HG03064 (cell line): Measurements from ENCODE around the gene CDKL2.
"Not testable (repeated sequence)": the region's sequence is repeated elsewhere in the genome, so short reads cannot be mapped to it uniquely, and the experiment has no call there.

ENCODE experiments used
- ATAC-seq: cut with Tn5 transposase; IDR thresholded peaks from one replicate; pipeline ENCODE4 v1.9.1; 2021; ENCODE audit warnings: low read depth; ENCODE audit not compliant: unreplicated experiment

Gene CDKL2

DNA sequence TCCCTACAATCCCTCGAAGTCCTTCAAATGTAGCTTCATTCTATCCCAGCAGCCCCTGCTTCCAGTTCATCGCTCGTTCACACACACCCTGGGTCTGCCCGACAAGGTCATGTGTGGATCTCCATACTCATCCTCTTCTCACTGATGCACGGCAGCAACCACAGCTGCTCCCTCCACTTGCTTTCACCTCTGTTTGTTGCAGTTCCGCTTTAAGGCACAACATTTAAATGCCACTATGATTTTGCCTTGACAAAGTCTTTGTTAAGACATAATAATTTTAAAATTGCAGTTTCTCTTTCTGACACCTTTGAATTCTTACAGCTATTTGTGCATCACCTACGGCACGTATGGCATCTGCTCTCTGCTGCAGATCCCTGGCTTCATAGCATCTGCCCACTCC is 72.6 kb downstream of the CDKL2 start:
- no peak for ATAC-seq

DNA sequence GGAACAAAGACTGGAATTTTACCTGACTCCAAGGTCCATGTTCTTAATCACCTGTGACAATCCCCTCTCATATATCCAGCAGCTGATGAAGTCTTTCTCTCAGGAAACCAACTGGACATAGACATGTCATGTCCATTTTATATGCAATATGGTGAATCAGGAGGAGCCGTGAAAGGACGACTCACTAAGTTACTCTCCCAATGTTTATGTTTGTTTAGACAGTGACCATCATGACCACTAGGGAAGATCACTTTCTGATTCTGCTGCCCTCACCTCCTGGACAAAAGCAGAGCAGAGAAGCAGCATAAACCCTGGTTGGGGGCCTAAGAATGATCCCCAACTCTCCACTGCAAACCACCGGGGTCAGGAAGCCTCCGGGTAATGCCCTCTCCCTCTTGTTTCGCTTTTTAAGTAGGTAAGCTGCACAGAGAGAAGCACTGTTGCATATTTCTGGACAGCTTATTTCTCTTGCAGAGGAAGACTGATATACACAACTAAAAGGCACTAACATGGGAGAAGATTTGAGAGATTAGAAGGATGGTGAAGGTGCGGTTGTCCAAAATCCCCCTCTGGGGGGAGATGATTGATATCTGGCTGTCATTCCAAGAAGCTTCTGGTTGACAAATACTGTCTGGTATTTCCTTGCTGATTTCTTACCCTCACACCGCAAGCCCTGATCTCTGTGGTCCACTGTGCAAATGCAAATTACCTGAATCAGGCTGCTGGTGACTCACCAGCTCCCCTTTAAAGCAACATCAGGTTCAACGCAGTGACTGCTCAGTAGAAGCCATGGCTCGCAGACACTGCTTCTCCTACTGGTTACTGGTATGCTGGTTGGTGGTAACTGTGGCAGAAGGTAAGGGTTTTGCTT is 74.8 kb downstream of the CDKL2 start, which contains the start of gene ODAPH:
Gene ODAPH, plus strand, starts transcription at position 773 of the 871 bp plus-strand sequence. Its CDS starts 17 bp downstream, at position 790.
- ATAC-seq: no peak

DNA sequence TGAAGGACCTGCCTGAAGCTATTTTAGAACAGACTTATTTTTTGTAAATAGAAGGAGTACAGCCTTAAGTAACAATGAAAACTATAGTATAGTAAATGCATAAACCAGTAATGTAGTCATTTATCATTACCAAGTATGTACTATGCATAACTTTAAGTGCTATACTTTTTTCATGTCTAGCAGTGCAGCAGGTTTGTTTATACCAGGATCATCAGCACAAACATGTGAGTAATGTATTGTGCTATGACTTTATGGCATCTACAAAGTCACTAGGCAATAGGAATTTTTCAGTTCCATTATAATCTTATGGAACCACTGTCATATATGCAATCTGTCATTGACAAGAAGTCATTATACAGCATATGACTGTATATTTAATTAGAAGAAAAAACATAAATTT is 77.9 kb downstream of the CDKL2 start:
- ATAC-seq: no peak

DNA sequence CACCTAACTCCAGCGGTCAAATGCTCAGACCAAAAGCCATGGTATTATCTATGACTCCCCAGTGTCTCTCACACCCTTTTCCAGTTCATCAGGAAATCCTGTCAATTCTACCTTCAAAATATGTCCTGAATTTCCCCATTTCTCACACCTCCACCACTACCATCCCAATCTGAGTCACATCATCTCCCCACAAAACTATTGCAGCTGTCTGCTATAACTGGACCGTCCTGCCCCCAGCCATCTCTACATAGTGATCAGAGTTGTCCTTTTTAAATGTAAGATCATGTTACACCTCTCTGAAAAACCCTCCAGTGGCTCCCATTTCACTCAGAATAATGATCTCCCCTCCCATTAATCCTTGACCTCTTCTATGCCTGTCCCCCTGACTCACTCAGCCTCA is 81.3 kb downstream of the CDKL2 start:
- no peak for ATAC-seq

DNA sequence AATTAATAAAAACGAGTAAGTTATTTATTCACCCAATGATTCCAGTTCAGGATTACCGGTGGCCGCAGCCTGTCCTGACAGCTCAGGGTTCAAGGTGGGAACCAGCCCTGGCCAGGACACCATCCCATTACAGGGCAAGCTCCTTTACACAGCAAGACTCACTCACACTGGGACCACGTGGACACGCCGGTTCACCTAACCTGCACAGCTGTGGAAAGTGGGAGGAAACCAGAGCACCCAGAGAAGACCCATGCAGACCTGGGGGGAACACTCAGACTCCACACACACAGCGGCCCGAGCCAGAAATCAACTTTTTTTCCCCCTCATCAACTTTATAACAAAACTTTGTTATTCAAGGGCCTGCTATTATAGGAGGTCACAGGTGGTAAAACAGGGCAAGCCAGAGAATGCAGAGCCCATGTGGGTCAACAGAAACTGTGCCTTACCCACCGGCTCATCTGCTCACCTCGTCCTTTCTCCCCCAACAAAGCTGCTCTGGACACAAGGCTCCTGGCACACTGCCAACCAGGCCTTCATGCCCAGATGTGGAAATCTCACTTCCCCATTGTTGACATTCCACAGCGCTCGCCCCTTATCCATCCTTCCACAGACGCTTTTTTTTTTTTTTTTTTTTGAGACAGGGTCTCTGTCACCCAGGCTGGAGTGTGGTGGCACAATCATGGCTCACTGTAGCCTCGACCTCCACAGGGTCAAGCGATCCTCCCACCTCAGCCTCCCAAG is 82.5 kb downstream of the CDKL2 start:
- no peak for ATAC-seq

- no peak for ATAC-seq
These were observed 84.8 kb downstream of the CDKL2 start for GRCh38 chr4:75545526-75545925.

DNA sequence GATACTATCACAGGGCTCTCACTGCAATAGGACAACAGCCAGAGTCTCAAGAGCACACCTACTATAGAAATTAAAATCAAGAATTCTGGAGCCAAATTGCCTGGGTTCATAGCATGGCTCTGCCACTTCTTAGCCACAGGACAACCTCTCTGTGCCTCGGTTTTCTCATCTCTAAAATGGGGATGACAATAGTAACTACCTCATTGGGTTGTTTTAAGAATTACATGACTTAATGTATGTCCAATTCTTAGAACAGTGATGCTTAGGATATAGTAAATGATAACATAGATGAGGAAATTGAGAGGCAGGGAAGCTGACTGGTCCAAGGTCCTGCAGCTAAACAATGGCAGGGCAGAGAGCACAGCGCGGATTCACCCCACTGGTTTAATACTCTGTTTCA is 85.5 kb downstream of the CDKL2 start:
- no peak for ATAC-seq

GRCh38 chr4:75544220-75544619 is 86.1 kb downstream of the CDKL2 start:
- ATAC-seq: not testable (repeated sequence)

DNA sequence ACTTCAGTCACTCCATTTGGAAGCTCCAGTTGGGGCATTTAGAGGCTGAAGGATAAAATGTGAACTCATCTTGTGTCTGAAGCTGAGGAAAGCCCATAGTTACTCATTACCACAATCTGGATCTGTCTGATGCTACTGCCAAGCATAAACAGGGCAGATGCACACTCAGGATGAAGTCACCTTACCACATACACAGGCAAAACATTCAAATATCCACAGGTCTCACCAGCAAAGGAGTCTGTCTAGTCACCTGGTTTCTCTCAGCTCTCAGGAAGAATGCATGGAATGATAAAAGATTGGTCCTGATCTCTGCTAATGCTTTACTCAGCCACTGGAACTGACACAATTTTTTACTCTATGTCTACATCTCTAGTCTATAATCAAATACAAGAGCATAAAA is 87.5 kb downstream of the CDKL2 start:
- no peak for ATAC-seq

GRCh38 chr4:75537308-75537707 is 93.0 kb downstream of the CDKL2 start:
- ATAC-seq: not testable (repeated sequence)

DNA sequence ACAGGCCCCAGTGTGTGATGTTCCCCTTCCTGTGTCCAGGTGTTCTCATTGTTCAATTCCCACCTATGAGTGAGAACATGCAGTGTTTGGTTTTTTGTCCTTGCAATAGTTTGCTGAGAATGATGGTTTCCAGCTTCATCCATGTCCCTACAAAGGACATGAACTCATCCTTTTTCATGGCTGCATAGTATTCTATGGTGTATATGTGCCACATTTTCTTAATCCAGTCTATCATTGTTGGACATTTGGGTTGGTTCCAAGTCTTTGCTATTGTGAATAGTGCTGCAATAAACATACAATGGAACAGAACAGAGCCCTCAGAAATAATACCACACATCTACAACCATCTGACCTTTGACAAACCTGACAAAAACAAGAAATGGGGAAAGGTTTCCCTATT is 96.4 kb downstream of the CDKL2 start:
- ATAC-seq: not testable (repeated sequence)

DNA sequence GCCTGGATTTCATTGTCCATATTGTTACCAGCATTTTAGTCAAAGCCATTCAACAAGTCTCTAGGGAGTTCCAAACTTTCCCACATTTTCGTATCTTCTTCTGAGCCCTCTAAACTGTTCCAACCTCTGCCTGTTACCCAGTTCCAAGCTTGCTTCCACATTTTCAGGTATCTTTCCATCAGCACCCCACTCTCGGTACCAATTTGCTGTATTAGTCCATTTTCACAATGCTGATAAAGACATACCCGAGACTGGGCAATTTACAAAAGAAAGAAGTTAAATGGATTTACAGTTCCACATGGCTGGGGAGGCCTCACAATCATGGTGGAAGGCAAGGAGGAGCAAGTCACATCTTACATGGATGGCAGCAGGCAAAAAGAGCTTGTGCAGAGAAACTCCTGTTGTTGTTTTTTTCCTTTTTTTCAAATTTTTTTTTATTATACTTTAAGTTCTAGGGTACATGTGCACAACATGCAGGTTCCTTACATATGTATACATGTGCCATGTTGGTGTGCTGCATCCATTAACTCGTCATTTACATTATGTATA is 96.9 kb downstream of the CDKL2 start:
- ATAC-seq: not testable (repeated sequence)

DNA sequence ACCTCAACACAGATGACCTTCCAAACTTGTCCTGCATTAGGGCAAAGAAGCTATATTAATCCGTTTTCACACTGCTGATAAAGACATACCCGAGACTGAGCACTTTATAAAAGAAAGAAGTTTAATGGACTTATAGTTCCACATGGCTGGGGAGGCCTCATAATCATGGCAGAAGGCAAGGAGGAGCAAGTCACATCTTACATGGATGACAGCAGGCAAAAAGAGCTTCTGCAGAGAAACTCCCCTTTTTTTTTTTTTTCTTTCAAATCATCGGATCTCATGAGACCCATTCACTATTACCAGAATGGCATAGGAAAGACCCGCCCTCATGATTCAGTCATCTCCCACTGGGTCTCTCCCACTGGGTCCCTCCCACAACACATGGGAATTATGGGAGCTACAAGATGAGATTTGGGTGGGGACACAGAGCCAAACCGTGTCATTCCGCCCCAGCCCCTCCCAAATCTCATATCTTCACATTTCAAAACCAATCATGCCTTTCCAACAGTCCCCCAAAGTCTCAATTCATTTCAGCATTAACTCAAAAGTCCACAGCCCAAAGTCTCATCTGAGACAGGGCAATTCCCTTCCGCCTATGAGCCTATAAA is 98.7 kb downstream of the CDKL2 start:
- ATAC-seq: not testable (repeated sequence)

GRCh38 chr4:75530556-75531322 is 99.6 kb downstream of the CDKL2 start:
- ATAC-seq: no peak
